SK-MEL-5 (cell line): ENCODE results near the gene THSD4. TPM values are rescaled to one million over a fixed set of nuclear protein-coding genes. Genes with fewer than 3 reads are reported as not detected.

Experiments used
- DNase-seq: peaks from one replicate; pipeline ENCODE4 v3.0.0-alpha.2; 2016; ENCODE audit warnings: low read depth, low spot score
- in situ Hi-C: cut with HindIII; loops from 2 replicates; pipeline ENCODE4 v1.10.0; 2016; ENCODE audit warnings: low sequenced_read_pairs, high pct_unique_total_duplicates, low pct_unique_long_range_greater_than_20kb
- total RNA-seq: library from RNA; depleted of rRNA; stranded (reverse); fragments of >200 nt; shearing (Covaris generic); gene quantifications from 2 replicates; pipeline ENCODE4 v1.2.3, GENCODE V29; 2014

Gene THSD4
- total RNA-seq, 1 experiment from 2014 or later: 0.50 TPM

DNA sequence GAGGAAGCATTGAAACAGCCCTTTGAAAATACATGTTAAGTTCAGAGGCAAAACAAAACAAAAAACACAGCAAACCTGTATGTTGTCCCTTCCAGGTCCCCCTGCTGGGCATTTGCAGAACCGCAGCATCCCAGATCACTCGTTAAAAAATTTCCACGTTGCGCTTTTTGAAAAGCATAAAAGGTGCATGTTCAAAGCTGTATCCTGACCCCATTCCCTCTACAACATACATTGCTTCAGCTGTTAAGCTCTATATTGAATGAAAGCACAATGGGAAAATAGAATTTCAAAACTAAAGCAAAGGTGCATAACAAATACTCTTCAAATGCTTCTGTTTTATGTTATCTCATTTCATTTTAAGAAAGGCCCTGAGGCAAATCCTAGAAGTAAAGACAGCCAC, 328.3 kb downstream of the THSD4 start:
- peak; percentile 62 for DNase-seq
- in situ Hi-C loops: no loop called here

DNA sequence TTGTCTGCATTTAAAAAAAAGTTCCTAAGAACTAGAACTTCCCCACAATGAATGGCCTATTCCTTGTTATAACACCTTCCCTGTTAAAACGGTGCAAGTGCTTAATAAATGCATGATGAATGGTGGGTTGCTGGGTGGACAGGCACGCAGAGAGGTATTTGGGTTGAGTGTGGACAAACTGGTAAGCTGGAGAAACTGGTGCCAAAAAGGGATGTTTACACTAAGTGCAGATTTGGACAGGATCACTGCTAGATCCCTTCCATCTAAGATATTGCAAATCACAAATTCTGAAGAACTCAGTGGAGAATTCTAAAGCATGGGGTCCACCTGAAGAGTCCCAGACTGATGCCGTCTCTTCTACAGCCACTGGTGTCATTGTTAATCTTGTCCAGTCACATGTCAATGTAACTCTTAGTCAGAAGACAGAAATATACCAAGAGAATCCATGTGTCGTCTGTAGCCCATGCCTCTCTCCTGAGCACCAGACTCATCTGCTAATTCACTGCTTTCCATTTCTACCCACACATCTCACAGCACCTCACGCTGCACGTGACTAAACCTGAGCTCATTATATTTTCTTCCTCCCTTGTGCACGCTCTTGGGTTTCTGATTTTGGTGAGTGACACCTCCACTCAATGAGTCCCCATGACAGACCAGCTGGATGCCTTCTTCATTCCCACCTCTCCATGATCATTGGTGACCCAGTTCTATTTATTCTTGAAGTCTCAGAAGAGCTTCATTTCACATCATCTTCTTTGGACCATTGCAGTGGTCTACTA, 328.9 kb downstream of the THSD4 start:
- in situ Hi-C loops: no loop called here
- DNase-seq: no peak

DNA sequence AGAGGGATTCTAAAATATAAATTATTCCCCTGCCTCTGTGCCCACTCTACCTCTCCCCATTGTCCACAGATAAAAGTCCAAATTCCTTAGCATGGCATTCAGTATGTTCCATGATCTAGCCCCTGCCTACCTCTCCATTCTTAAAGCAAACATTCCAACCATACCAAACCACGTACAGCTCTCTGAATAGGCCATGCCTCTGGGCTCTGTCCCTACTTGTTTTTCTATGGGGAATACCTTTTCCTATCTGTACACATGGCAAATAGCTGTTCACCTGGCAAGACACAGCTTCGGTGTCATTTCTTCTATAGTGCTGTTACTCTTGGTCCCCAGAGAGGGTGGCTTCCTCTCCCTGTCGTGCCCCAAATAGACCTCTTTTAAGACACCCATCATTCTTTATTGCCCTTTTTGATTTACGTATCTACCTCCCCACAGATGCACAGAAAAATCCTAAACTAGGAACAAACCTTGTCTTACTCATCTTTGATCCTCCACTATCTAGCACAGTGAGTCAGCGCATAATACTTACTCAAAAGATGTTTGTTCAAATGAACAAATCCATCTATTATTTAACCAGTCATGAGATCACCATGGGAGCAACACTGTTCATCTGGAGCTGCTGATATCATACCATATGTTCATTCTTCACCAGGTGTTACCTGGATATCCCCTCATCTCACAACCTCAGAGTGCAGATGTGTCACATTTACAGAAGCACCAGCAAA, 329.8 kb downstream of the THSD4 start:
- DNase-seq: peak; percentile 39
- in situ Hi-C loops: no loop called here

DNA sequence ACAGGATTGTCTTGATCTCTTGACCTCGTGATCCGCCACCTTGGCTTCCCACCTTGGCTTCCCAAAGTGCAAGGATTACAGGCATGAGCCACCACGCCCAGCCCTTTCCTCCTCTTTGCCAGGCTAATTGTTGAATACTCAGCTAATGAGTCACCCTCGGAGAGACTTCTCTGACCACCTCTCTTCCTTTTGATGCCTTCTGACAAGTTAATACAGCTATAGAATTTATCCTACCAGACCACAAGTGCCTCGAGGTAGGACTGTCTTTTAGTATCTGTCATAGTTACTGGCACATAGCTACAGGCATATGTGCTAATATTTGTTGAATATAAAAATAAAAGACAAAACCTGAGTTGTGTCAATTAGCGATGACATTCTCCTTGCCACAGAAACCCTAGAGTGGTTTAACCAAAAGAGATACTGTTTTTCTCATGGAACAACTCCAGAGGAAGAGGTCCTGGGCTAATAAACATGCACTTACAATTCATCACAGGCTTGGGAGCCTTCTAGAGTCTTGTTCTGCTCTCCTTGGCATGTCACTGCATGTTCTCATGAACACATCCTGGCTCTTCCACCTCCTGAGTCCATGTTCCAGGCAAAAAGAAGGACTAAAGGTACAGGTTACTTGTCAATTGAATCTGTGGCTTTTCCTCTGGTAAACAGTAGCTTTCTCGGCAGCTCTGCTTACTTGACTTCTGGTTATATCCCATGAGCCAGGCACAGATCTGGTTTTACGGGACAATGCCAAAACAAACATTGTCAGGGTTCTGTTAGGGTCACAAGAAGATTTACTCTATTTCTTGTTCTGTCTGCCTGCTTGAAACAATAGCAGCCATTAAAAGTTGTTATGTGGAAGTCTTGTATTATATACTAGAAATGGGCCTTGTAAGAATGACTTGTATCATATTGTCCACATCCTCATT, 332.3 kb downstream of the THSD4 start:
- in situ Hi-C loops: no loop called here
- DNase-seq: no peak

DNA sequence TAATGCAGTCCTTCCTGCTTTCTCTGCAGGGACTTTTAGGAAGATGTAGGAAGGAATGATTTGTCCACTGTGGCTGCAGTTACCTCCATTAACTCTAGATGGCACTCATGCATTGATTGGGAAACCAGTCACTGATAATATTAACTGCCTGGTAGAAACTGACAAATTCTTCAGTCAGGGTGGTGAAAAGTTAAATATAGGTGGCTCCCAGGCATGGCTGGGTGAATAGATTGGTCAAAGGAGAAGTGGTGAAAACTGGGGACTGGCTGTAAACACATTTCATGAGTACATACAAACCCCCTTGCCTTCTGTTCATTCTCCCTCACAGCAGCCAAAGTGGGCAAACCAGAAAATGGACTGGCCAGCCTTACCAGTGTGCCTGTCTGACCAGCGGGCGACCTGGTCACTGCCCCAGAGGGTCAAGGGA, 333.4 kb downstream of the THSD4 start:
- in situ Hi-C loops: no loop called here

DNA sequence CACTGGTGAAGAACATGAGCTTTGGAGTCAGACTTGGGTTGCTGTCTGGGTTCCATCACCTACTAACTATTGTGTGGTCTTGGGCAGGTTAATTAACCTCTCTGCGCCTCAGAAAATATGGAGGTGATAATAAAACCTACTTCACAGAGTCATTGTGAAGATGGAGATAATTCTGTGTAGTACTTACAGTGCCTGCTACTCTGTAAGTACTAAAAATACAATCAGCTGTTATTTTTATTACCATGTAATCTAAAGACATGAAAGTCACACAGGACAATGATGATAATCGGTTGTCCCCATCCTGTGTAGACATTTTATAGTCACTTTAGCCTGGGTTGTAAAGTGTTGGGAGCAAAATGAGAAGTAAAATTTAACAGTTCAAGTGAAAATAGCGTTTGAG, 334.1 kb downstream of the THSD4 start:
- in situ Hi-C loops: no loop called here

More for the DNA sequence above, 333.4 kb downstream of the THSD4 start:
- peak; percentile 77 for DNase-seq

DNA sequence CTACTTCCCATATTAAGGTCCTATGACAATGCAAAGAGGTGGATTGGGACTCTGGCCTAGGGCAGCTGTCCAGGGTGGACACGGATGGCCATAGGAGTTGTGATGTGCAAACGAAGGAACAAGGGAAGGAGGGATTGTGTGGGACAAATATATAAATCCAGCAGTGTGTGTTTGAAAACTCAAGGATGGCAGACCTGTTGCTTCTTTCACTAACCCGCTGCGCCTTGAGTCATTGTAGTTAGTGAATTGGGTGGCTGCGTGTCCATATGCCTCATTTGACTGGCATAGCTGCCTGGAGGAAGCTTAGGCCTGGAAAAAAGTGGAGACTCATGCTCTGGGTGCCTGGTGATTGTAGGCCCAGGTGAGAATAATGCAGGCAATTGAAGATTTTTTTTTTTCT, 334.7 kb downstream of the THSD4 start:
- DNase-seq: no peak
- in situ Hi-C loops: no loop called here

More for the DNA sequence above, 334.1 kb downstream of the THSD4 start:
- DNase-seq: no peak

DNA sequence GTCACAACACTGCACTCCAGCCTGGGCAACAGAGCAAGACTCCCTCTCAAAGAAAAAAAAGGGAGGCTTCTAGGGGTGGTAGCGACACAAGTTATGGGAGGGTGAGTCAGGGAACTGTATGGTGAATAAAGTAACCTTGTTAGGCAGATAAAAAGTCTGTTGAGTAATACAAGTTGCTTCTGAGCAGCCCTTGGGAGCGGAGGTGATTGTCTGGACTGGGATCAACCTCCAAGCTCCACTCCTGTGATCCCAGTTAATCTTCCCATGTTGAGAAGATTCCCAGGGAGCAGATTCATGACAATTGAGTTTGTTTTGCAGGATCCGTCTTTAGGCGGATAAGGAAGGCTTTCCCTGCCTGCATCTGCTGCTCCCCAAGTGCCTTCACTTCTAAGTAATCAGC, 335.9 kb downstream of the THSD4 start:
- in situ Hi-C loops: no loop called here

DNA sequence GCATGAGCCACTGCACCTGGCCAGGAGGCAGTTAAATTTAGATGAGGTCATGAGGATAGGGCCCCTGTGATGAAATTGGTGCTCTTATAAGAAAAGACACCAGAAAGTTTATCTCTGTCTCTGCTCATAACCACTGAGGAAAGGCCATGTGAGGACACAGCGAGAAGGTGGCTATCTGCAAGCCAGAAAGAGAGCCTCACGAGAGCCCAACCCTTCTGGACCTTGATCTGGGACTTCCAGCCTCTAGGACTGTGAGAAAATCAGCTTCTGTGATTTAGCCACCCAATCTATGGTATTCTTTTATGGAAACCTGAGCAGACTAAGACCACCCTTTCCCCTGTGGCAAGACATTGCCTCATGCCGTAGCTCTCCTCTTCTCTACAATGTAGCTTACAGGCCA, 337.6 kb downstream of the THSD4 start:
- in situ Hi-C loops: no loop called here
- DNase-seq: no peak

More for the DNA sequence above, 335.9 kb downstream of the THSD4 start:
- DNase-seq: no peak

DNA sequence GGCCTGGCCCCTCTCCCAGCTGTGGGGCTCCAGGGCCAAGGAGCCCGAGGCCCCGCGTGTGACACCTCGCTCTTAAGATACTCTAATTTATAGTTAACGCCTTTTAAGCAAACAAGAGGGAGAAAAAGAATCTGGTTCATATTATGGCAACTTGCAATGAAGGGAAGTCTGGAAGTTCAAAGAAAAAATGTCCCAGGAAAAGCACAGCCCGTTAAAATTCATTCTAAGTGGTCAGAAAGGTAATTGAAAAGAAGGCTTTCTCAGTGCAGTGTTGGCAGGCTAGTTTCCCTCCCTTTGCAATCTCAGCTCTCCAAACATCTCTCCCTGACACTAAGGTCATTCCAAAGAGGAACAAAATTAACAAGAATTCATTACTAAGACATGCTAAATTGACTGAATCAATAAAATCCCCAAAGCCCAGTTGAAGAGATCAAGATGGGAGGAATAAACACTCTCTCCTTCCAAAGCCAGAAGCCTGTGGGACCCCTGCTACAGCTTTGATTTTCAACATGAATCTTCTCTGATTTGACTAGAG, 339.3 kb downstream of the THSD4 start:
- in situ Hi-C loops: no loop called here
- DNase-seq: no peak

DNA sequence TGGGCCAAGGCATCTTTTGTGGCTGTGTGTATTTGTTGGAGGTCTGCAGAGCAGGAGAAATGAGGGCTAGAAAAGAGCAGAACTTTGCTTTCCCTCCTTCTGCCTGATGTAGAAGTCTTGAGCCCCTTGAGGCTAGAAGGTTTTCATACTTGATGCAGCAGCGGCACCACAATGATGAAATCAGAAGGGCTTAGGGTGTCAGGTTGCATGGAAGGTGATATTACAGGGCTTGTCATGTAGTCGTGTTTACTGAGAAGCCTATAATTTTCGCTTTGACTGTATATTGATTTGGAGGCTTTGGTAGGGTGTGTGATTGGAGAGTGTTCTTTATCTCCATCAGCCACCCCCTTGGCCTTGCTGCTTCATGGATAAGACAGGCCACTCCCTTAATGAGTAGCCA, 339.8 kb downstream of the THSD4 start:
- in situ Hi-C loops: no loop called here
- no peak for DNase-seq

DNA sequence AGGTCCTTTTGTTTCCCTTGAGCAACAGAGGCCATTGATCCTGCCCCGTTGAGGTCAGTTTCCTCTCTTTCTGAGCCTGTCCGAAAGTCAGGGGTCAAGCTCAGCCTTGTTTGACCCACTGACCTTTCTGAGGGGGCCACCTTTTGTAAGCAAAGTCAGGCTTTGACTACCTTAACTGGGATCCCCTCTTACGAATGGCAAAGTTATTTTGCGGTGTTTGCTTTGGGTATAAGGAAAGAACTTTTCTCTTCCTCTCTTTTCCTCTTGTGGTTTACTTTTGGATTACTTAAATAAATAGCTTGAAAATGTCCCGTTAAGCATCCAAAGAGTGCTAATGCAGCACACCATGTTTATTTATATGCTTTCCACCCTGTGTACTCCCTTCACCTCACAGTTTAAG, 340.6 kb downstream of the THSD4 start:
- no peak for DNase-seq
- in situ Hi-C loops: no loop called here

DNA sequence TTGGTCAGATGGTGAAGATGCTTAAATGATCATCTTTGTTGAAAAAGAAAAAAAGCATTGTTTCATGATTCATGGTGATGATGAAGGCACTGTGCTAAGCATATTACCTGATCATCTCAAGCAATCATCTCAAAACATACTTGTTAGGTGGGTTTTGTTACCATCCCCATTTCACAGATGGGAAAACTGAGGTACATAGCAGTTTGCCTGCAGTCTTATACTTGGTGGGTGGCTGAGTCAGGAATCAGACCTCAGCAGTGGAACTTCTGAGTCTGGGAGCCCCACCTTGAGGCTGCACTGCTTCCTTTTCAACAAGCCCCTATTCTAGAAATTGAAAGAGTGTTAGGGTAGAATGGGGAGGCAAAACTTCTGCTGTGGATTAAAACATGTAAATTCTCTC, 341.1 kb downstream of the THSD4 start:
- in situ Hi-C loops: no loop called here
- DNase-seq: no peak

DNA sequence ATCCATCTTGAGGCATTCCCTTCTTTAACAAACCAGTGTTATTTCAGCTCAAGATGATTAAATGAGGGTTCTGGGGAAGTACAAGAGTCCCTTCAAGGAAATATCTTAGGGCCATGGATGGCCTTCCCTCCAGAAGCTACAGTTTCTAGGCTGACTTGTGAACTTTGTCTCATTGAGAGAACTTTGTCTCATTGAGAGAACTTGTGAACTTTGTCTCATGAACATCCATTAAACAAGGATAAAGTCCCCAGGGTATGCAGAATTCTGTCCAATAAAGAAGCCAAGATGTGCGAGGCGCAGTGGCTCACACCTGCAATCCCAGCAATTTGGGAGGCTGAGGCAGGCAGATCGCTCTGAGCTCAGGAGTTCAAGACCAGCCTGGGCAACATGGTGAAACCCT, 341.5 kb downstream of the THSD4 start:
- no peak for DNase-seq
- in situ Hi-C loops: no loop called here

DNA sequence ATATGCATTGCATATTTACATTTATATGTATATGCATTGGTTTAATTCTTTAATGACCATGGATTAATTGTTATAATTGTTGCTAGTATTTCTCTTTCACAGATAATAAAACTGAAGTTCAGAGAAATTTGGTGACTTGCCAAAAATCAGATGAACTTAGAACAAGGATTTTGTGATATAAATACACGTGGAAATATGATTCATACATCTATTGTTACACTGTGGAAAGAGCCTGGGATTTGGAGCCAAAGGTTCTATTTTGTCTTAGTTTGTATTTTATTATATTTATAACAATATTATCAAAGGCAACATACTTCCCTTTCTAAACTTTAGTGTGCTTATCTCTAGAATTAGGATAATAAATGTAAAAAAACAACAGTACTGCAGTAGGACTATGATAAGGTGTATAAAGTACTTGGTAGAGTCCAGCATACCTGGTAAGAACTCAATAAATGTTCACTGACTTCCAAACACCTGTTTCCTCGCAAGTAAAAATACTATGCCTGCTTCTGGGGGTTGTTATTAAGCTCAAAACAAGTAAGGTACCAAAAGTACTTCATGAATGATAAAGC, 342.9 kb downstream of the THSD4 start:
- no peak for DNase-seq
- in situ Hi-C loops: no loop called here

DNA sequence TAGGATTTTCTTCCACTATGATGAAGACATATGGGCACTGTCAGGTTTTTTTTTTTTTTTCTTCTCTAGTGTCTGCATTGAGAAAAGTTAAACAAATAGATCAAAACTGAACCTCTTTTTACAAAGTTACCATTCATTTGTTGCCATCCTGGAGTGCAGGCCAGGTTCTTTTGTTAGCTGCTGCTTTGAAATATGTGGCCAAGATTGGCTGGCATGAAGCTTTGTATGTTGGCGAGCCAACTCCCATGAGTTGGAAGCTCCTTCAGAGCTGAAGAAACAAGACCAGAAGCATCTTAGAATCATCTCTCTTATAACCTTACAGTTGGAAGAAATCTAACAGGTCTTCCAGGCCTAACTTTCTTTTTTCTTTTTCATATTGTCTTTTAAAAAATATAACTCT, 346.5 kb downstream of the THSD4 start:
- in situ Hi-C loops: no loop called here
- DNase-seq: no peak

DNA sequence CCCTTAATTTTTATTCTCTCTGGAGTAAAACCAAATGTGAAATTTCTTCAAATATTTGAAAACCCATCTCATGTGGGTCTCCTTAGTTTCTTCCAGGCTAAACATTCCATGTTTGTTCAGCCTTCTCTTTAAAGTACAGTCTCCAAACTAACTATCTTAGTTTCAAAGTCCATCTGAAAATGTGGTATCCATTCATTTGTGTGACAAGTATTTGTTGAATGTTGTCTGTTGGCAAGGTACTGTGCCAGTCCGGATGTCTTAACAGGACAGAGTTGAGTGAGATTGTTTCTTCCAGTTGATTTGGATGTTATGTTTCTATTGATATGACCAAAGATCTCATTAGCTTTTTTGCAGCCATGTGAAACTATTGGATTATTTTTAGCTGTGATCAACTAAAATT, 347.4 kb downstream of the THSD4 start:
- no peak for DNase-seq
- in situ Hi-C loops: no loop called here
